WERI-Rb-1 (cell line): Measurements from ENCODE around the gene YEATS4.
A peak's percentile ranks its signal among the peaks of the same experiment; 100 is the strongest.

Experiments used
- DNase-seq: peaks from one replicate; pipeline ENCODE4 v3.0.0-alpha.2; 2020
- H3K27ac ChIP-seq: fragments of 250-450 bp; sonication (Bioruptor Pico); 2 replicates; pipeline ENCODE4 v1.5.1; 2020; ENCODE audit warnings: mild to moderate bottlenecking, moderate library complexity
- H3K27me3 ChIP-seq: fragments of 250-450 bp; sonication (Bioruptor Pico); 2 replicates; pipeline ENCODE4 v1.5.1; 2021; ENCODE audit warnings: mild to moderate bottlenecking, low read depth, moderate library complexity; ENCODE audit not compliant: insufficient read depth, severe bottlenecking
- H3K36me3 ChIP-seq: fragments of 250-450 bp; sonication (Bioruptor Pico); 2 replicates; pipeline ENCODE4 v1.5.1; 2020; ENCODE audit warnings: mild to moderate bottlenecking, moderate library complexity
- H3K4me3 ChIP-seq: 2 replicates; pipeline ENCODE4 v1.5.1; 2011; ENCODE audit warnings: low read depth, mild to moderate bottlenecking, control low read depth, low read length
- H3K9me3 ChIP-seq: fragments of 250-450 bp; sonication (Bioruptor Pico); 2 replicates; pipeline ENCODE4 v1.5.1; 2021; ENCODE audit warnings: mild to moderate bottlenecking, moderate library complexity; ENCODE audit not compliant: severe bottlenecking
- CTCF ChIP-seq: IDR thresholded peaks from 2 replicates; pipeline ENCODE4 v1.5.1; 2011; ENCODE audit warnings: low read depth, mild to moderate bottlenecking, control low read depth, inconsistent platforms, low read length

YEATS4 gene

GRCh38 chr12:69351462-69352236 lies 7.9 kb upstream of the YEATS4 start:
- Histone ChIP-seq H3K27ac (no peak overlapping the region), H3K4me3 (no peak overlapping the region), H3K36me3 (no peaks in the 10 kb centered on the region), H3K27me3 (no peaks in the 10 kb centered on the region), H3K9me3 (no peaks in the 10 kb centered on the region)
- no peak for TF ChIP-seq CTCF
- DNase-seq, result no peak

GRCh38 chr12:69352904-69353303 lies 6.6 kb upstream of the YEATS4 start:
- H3K36me3 ChIP-seq, result no peaks in the 10 kb centered on the region
- no peaks in the 10 kb centered on the region for H3K27me3 ChIP-seq
- TF ChIP-seq CTCF, result no peak
- H3K27ac ChIP-seq, result no peak overlapping the region
- DNase-seq, result no peak
- no peak overlapping the region for H3K4me3 ChIP-seq
- H3K9me3 ChIP-seq, result no peaks in the 10 kb centered on the region

GRCh38 chr12:69354172-69354555 lies 5.4 kb upstream of the YEATS4 start:
- Histone ChIP-seq H3K9me3 (no peaks in the 10 kb centered on the region), H3K4me3 (no peak overlapping the region), H3K27me3 (no peaks in the 10 kb centered on the region), H3K36me3 (no peaks in the 10 kb centered on the region), H3K27ac (no peak overlapping the region)
- no peak for TF ChIP-seq CTCF
- no peak for DNase-seq

- Histone ChIP-seq H3K27ac (0 out of 2 replicates have a peak overlapping the region, but pooled peaks have one; percentile 10), H3K36me3 (peaks cover under 1% of the 10 kb centered on the region), H3K27me3 (no peaks in the 10 kb centered on the region), H3K4me3 (no peak overlapping the region), H3K9me3 (no peaks in the 10 kb centered on the region)
- no peak for TF ChIP-seq CTCF
- peak; percentile 46 for DNase-seq
These were observed 4.9 kb upstream of the YEATS4 start for GRCh38 chr12:69354556-69355187.

GRCh38 chr12:69355363-69356028 lies 4.0 kb upstream of the YEATS4 start:
- no peaks in the 10 kb centered on the region for H3K9me3 ChIP-seq
- TF ChIP-seq CTCF, result no peak
- no peaks in the 10 kb centered on the region for H3K27me3 ChIP-seq
- DNase-seq, result no peak
- H3K27ac ChIP-seq, result no peak overlapping the region
- H3K36me3 ChIP-seq, result peaks cover 3% of the 10 kb centered on the region
- H3K4me3 ChIP-seq, result no peak overlapping the region
